Hepatocyte (in vitro differentiated cells): ENCODE results near the gene SNX17.

Experiments used
- CTCF ChIP-seq: fragments of 200-600 bp; sonication (generic); IDR thresholded peaks from 2 replicates; pipeline ENCODE4 v1.5.1; 2016; ENCODE audit warnings: antibody characterized with exemption, mild to moderate bottlenecking; ENCODE audit not compliant: poor library complexity
- EZH2 ChIP-seq: fragments of 200-600 bp; sonication (generic); IDR thresholded peaks from 2 replicates; pipeline ENCODE4 v1.6.1; 2016; ENCODE audit warnings: antibody characterized with exemption, mild to moderate bottlenecking, borderline replicate concordance

- TF ChIP-seq CTCF (no peak), EZH2 (no peak)
These were observed 5.2 kb downstream of the SNX17 start for GRCh38 chr2:27375513-27376099.
